Stimulated activated CD4-positive, alpha-beta T cell treated with anti-CD3 and anti-CD28 coated beads, Interleukin-12 subunit alpha, Interleukin-12 subunit beta, amount 100 ng/mL, for 4 hours (primary cell): ENCODE results near the gene KBTBD13.
"Not testable (repeated sequence)": the region's sequence is repeated elsewhere in the genome, so short reads cannot be mapped to it uniquely, and the experiment has no call there.

Experiments
- DNase-seq: peaks from one replicate; pipeline ENCODE4 v3.0.0-alpha.2; 2020

Gene KBTBD13

GRCh38 chr15:65072027-65072426, 4.5 kb upstream of the KBTBD13 start:
- no peak for DNase-seq

- no peak for DNase-seq
Measured at GRCh38 chr15:65072617-65073016, 3.9 kb upstream of the KBTBD13 start.

- not testable (repeated sequence) for DNase-seq
Measured at GRCh38 chr15:65074946-65075345, 1.6 kb upstream of the KBTBD13 start.

GRCh38 chr15:65075607-65076395, 745 bp upstream of the KBTBD13 start:
- DNase-seq: not testable (repeated sequence)

- DNase-seq: no peak
Measured at GRCh38 chr15:65077291-65077980, 890 bp downstream of the KBTBD13 start.

- peak; percentile 57 for DNase-seq
Measured at GRCh38 chr15:65077981-65078352, 1.4 kb downstream of the KBTBD13 start.

GRCh38 chr15:65079580-65079979, 3.0 kb downstream of the KBTBD13 start:
- no peak for DNase-seq

- no peak for DNase-seq
Measured at GRCh38 chr15:65081270-65081669, 4.7 kb downstream of the KBTBD13 start.

- no peak for DNase-seq
Measured at GRCh38 chr15:65081758-65082157, 5.2 kb downstream of the KBTBD13 start.

- DNase-seq: no peak
Measured at GRCh38 chr15:65082303-65082953, 5.9 kb downstream of the KBTBD13 start.

GRCh38 chr15:65083262-65083701, 6.7 kb downstream of the KBTBD13 start:
- no peak for DNase-seq

- DNase-seq: no peak
Measured at GRCh38 chr15:65084500-65085206, 8.1 kb downstream of the KBTBD13 start.

- no peak for DNase-seq
Measured at GRCh38 chr15:65085207-65085753, 8.7 kb downstream of the KBTBD13 start.

GRCh38 chr15:65085990-65086679, 9.6 kb downstream of the KBTBD13 start:
- no peak for DNase-seq

- no peak for DNase-seq
Measured at GRCh38 chr15:65086680-65087111, 10.2 kb downstream of the KBTBD13 start.

GRCh38 chr15:65087411-65087810, 10.9 kb downstream of the KBTBD13 start:
- DNase-seq: no peak

- DNase-seq: no peak
Measured at GRCh38 chr15:65087873-65088642, 11.5 kb downstream of the KBTBD13 start.

- DNase-seq: no peak
Measured at GRCh38 chr15:65088643-65089021, 12.1 kb downstream of the KBTBD13 start.

GRCh38 chr15:65089206-65089824, 12.8 kb downstream of the KBTBD13 start:
- no peak for DNase-seq

GRCh38 chr15:65091946-65092770, 15.6 kb downstream of the KBTBD13 start:
- DNase-seq: no peak
